ENCODE measurements around the gene DGKQ. TPM values are rescaled to one million over a fixed set of nuclear protein-coding genes. Genes with fewer than 3 reads are reported as not detected.

Gene DGKQ
- total RNA-seq, 1 donor from 2014 or later = 14.8 TPM

GRCh38 chr4:954211-955020, 19.0 kb downstream of the DGKQ start:
- Histone ChIP-seq H3K27me3 (ENCODE audit: control insufficient read depth, insufficient read depth, low read length) (no peaks in the 10 kb centered on the region), H3K36me3 (ENCODE audit: control insufficient read depth, insufficient read depth, low read length) (no peaks in the 10 kb centered on the region), H3K4me3 (ENCODE audit: low read depth, low read length) (no peak overlapping the region)
- DNase-seq (ENCODE audit: low read depth) = no peak
- no peak for TF ChIP-seq CTCF (IDR thresholded peaks at IDR 0.05; ENCODE audit: insufficient read depth, low read length, poor library complexity, severe bottlenecking)

GRCh38 chr4:953574-953915, 19.8 kb downstream of the DGKQ start:
- Histone ChIP-seq H3K36me3 (ENCODE audit: control insufficient read depth, insufficient read depth, low read length) (no peaks in the 10 kb centered on the region), H3K27me3 (ENCODE audit: control insufficient read depth, insufficient read depth, low read length) (no peaks in the 10 kb centered on the region), H3K4me3 (ENCODE audit: low read depth, low read length) (no peak overlapping the region)
- DNase-seq (ENCODE audit: low read depth) = no peak
- no peak for TF ChIP-seq CTCF (IDR thresholded peaks at IDR 0.05; ENCODE audit: insufficient read depth, low read length, poor library complexity, severe bottlenecking)

GRCh38 chr4:952881-953573, 20.3 kb downstream of the DGKQ start:
- TF ChIP-seq CTCF (IDR thresholded peaks at IDR 0.05; ENCODE audit: insufficient read depth, low read length, poor library complexity, severe bottlenecking) = no peak
- no peak for DNase-seq (ENCODE audit: low read depth)
- no peak overlapping the region for H3K4me3 ChIP-seq (ENCODE audit: low read depth, low read length)
- no peaks in the 10 kb centered on the region for H3K36me3 ChIP-seq (ENCODE audit: control insufficient read depth, insufficient read depth, low read length)
- H3K27me3 ChIP-seq (ENCODE audit: control insufficient read depth, insufficient read depth, low read length) = no peaks in the 10 kb centered on the region

GRCh38 chr4:951594-952468, 21.5 kb downstream of the DGKQ start:
- DNase-seq (ENCODE audit: low read depth) = no peak
- no peak overlapping the region for H3K4me3 ChIP-seq (ENCODE audit: low read depth, low read length)
- no peaks in the 10 kb centered on the region for H3K36me3 ChIP-seq (ENCODE audit: control insufficient read depth, insufficient read depth, low read length)
- H3K27me3 ChIP-seq (ENCODE audit: control insufficient read depth, insufficient read depth, low read length) = peaks cover 6% of the 10 kb centered on the region
- TF ChIP-seq CTCF (IDR thresholded peaks at IDR 0.05; ENCODE audit: insufficient read depth, low read length, poor library complexity, severe bottlenecking) = no peak

- H3K27me3 ChIP-seq (ENCODE audit: control insufficient read depth, insufficient read depth, low read length) = peaks cover 12% of the 10 kb centered on the region
- no peaks in the 10 kb centered on the region for H3K36me3 ChIP-seq (ENCODE audit: control insufficient read depth, insufficient read depth, low read length)
- H3K4me3 ChIP-seq (ENCODE audit: low read depth, low read length) = no peak overlapping the region
- DNase-seq (ENCODE audit: low read depth) = no peak
- no peak for TF ChIP-seq CTCF (IDR thresholded peaks at IDR 0.05; ENCODE audit: insufficient read depth, low read length, poor library complexity, severe bottlenecking)
These were observed 22.2 kb downstream of the DGKQ start for GRCh38 chr4:951186-951585.

Measured in kidney epithelial cell (primary cell).